ENCODE results near the gene ABCA8.

The ABCA8 gene

GRCh38 chr17:68870161-68870826, 84.9 kb downstream of the ABCA8 start:
- DNase-seq (ENCODE audit: extremely low read depth in 1 of 2, low read depth in 1 of 2), result no peak

- DNase-seq (ENCODE audit: extremely low read depth in 1 of 2, low read depth in 1 of 2), result no peak
These were observed 86.5 kb downstream of the ABCA8 start for GRCh38 chr17:68868708-68869107.

- no peak for DNase-seq (ENCODE audit: extremely low read depth in 1 of 2, low read depth in 1 of 2)
These were observed 87.3 kb downstream of the ABCA8 start for GRCh38 chr17:68867759-68868516.

- no peak for DNase-seq (ENCODE audit: extremely low read depth in 1 of 2, low read depth in 1 of 2)
These were observed 89.6 kb downstream of the ABCA8 start for GRCh38 chr17:68865584-68865983.

- no peak for DNase-seq (ENCODE audit: extremely low read depth in 1 of 2, low read depth in 1 of 2)
These were observed 92.0 kb downstream of the ABCA8 start for GRCh38 chr17:68863091-68863652.

- DNase-seq (ENCODE audit: extremely low read depth in 1 of 2, low read depth in 1 of 2), result no peak
These were observed 93.6 kb downstream of the ABCA8 start for GRCh38 chr17:68861602-68862001.

GRCh38 chr17:68860941-68861340, 94.3 kb downstream of the ABCA8 start:
- DNase-seq (ENCODE audit: extremely low read depth in 1 of 2, low read depth in 1 of 2), result no peak

GRCh38 chr17:68854452-68854851, 100.7 kb downstream of the ABCA8 start:
- DNase-seq (ENCODE audit: extremely low read depth in 1 of 2, low read depth in 1 of 2), result no peak

GRCh38 chr17:68853439-68853838, 101.8 kb downstream of the ABCA8 start:
- no peak for DNase-seq (ENCODE audit: extremely low read depth in 1 of 2, low read depth in 1 of 2)

GRCh38 chr17:68853036-68853435, 102.2 kb downstream of the ABCA8 start:
- DNase-seq (ENCODE audit: extremely low read depth in 1 of 2, low read depth in 1 of 2), result no peak

- DNase-seq (ENCODE audit: extremely low read depth in 1 of 2, low read depth in 1 of 2), result no peak
These were observed 103.3 kb downstream of the ABCA8 start for GRCh38 chr17:68851890-68852289.

- no peak for DNase-seq (ENCODE audit: extremely low read depth in 1 of 2, low read depth in 1 of 2)
These were observed 104.3 kb downstream of the ABCA8 start for GRCh38 chr17:68850749-68851510.

GRCh38 chr17:68849673-68850610, 105.2 kb downstream of the ABCA8 start:
- DNase-seq (ENCODE audit: extremely low read depth in 1 of 2, low read depth in 1 of 2), result no peak

- no peak for DNase-seq (ENCODE audit: extremely low read depth in 1 of 2, low read depth in 1 of 2)
These were observed 107.5 kb downstream of the ABCA8 start for GRCh38 chr17:68847711-68848110.

- no peak for DNase-seq (ENCODE audit: extremely low read depth in 1 of 2, low read depth in 1 of 2)
These were observed 111.7 kb downstream of the ABCA8 start for GRCh38 chr17:68843522-68843921.

- DNase-seq (ENCODE audit: extremely low read depth in 1 of 2, low read depth in 1 of 2), result no peak
These were observed 115.1 kb downstream of the ABCA8 start for GRCh38 chr17:68840073-68840472.

- DNase-seq (ENCODE audit: extremely low read depth in 1 of 2, low read depth in 1 of 2), result no peak
These were observed 120.1 kb downstream of the ABCA8 start for GRCh38 chr17:68835071-68835470.

GRCh38 chr17:68834328-68834836, 120.8 kb downstream of the ABCA8 start:
- DNase-seq (ENCODE audit: extremely low read depth in 1 of 2, low read depth in 1 of 2), result no peak

- no peak for DNase-seq (ENCODE audit: extremely low read depth in 1 of 2, low read depth in 1 of 2)
These were observed 122.9 kb downstream of the ABCA8 start for GRCh38 chr17:68832109-68832802.

GRCh38 chr17:68831170-68831569, 124.0 kb downstream of the ABCA8 start:
- no peak for DNase-seq (ENCODE audit: extremely low read depth in 1 of 2, low read depth in 1 of 2)

Data from activated CD8-positive, alpha-beta memory T cell treated with anti-CD3 and anti-CD28 coated beads for 1 hour (primary cell).